Prostate gland (tissue), 2 donors: ENCODE results near the gene TJAP1.

ENCODE experiments used
- POLR2A ChIP-seq: fragments of 450-650 bp; IDR thresholded peaks from one replicate; pipeline ENCODE4 v1.6.1; 2016; ENCODE audit warnings: antibody characterized with exemption, mild to moderate bottlenecking
- TF ChIP-seq, protein P1 (sequence below), 4 experiments: fragments of 200-600 bp in 2 of 4; fragments of 450-650 bp in 2 of 4; sonication (generic) in 2 of 4; IDR thresholded peaks; 1 replicate in 3 of 4; 2 replicates in 1 of 4; pipeline ENCODE4 v1.5.1; 2016 to 2019; ENCODE audit warnings: antibody characterized with exemption in 4 of 4, mild to moderate bottlenecking in 2 of 4, moderate library complexity in 2 of 4

DNA sequence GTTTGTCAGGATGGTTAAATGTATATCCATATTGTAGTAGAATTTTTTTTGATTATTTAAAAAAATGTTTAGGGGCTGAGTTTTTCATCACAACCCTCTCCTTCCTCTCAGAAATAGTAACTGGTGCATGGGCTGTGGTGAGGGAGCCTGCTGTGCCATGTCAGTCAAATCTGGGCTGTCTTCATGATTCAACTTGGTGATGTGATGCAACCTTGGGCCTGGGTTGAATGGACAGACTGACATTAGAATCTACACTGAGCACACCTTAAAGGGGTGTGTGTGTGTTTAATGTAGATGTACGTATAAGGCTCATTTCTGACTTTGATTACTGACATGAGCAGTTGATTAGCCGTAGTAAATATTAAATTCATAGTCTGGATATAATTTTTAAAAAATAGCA, 3.7 kb downstream of the TJAP1 start:
- TF ChIP-seq, protein P1, sequence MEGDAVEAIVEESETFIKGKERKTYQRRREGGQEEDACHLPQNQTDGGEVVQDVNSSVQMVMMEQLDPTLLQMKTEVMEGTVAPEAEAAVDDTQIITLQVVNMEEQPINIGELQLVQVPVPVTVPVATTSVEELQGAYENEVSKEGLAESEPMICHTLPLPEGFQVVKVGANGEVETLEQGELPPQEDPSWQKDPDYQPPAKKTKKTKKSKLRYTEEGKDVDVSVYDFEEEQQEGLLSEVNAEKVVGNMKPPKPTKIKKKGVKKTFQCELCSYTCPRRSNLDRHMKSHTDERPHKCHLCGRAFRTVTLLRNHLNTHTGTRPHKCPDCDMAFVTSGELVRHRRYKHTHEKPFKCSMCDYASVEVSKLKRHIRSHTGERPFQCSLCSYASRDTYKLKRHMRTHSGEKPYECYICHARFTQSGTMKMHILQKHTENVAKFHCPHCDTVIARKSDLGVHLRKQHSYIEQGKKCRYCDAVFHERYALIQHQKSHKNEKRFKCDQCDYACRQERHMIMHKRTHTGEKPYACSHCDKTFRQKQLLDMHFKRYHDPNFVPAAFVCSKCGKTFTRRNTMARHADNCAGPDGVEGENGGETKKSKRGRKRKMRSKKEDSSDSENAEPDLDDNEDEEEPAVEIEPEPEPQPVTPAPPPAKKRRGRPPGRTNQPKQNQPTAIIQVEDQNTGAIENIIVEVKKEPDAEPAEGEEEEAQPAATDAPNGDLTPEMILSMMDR (IDR thresholded peaks at IDR 0.05), result no peak
- TF ChIP-seq POLR2A, result no peak
